Thoracic aorta (tissue), 2 donors: Measurements from ENCODE around the gene SLC9A7. TPM values are rescaled to one million over a fixed set of nuclear protein-coding genes. Genes with fewer than 3 reads are reported as not detected.

ENCODE experiments used
- ATAC-seq: fragments of 150-250 bp; one replicate; pipeline ENCODE4 v1.8.0; 2017; ENCODE audit warnings: low read depth; ENCODE audit not compliant: insufficient number of reproducible peaks, low FRiP score
- DNase-seq: peaks from one replicate; pipeline ENCODE4 v3.0.0-alpha.2; 2020; ENCODE audit warnings: low spot score
- H3K27ac ChIP-seq, 2 donors: fragments of 200-600 bp; sonication (generic); 1 replicate in 1 of 2; 2 replicates in 1 of 2; pipeline ENCODE4 v1.5.1; 2016; ENCODE audit warnings: mild to moderate bottlenecking in 2 of 2, moderate library complexity in 2 of 2
- H3K27me3 ChIP-seq: fragments of 200-600 bp; sonication (generic); replicated peaks from 2 replicates; pipeline ENCODE4 v1.6.0; 2016; ENCODE audit warnings: mild to moderate bottlenecking; ENCODE audit not compliant: insufficient read depth
- H3K36me3 ChIP-seq: fragments of 200-600 bp; sonication (generic); one replicate; pipeline ENCODE4 v1.5.1; 2016
- H3K4me1 ChIP-seq, 2 donors: fragments of 200-600 bp; sonication (generic); 1 replicate in 1 of 2; 2 replicates in 1 of 2; pipeline versions ENCODE4 v1.5.1 to v1.6.0; 2016; ENCODE audit warnings: low read depth in 2 of 2, mild to moderate bottlenecking in 1 of 2; ENCODE audit not compliant: control insufficient read depth in 1 of 2
- H3K4me3 ChIP-seq: fragments of 200-600 bp; sonication (generic); 2 replicates; pipeline ENCODE4 v1.5.1; 2016; ENCODE audit warnings: mild to moderate bottlenecking
- H3K9me3 ChIP-seq: fragments of 200-600 bp; sonication (generic); 2 replicates; pipeline ENCODE4 v1.5.1; 2016
- CTCF ChIP-seq: fragments of 200-600 bp; sonication (generic); IDR thresholded peaks from one replicate; pipeline ENCODE4 v1.5.1; 2019; ENCODE audit warnings: antibody characterized with exemption
- total RNA-seq, 2 donors: library from RNA; depleted of rRNA; stranded (reverse); fragments of >200 nt; gene quantifications; one replicate each; pipeline versions ENCODE4 v1.1.0 to v1.2.3, GENCODE V29; 2016

Gene SLC9A7
- total RNA-seq, 2 donors from 2014 or later, result 6.7 to 12.2 TPM

GRCh38 chrX:46630141-46630540, 128.8 kb downstream of the SLC9A7 start:
- H3K4me1 ChIP-seq, result peaks cover 0 to 8% of the 10 kb centered on the region in 2 donors
- H3K36me3 ChIP-seq, result no peaks in the 10 kb centered on the region
- no peak overlapping the region for H3K27ac ChIP-seq
- DNase-seq (no peak), ATAC-seq (no peak)
- no peak overlapping the region for H3K4me3 ChIP-seq
- TF ChIP-seq CTCF, result no peak
- no peaks in the 10 kb centered on the region for H3K27me3 ChIP-seq
- no peaks in the 10 kb centered on the region for H3K9me3 ChIP-seq

- DNase-seq, result peak; percentile 2
- Histone ChIP-seq H3K36me3 (no peaks in the 10 kb centered on the region), H3K27ac (peak overlapping the region in 1 of 2 donors; percentile 26), H3K27me3 (no peaks in the 10 kb centered on the region), H3K9me3 (no peaks in the 10 kb centered on the region), H3K4me3 (no peak overlapping the region), H3K4me1 (peaks cover 0 to 8% of the 10 kb centered on the region in 2 donors)
- ATAC-seq, result no peak
- no peak for TF ChIP-seq CTCF
Observed at GRCh38 chrX:46628460-46629371, 130.2 kb downstream of the SLC9A7 start.

GRCh38 chrX:46627711-46628419, 131.1 kb downstream of the SLC9A7 start:
- H3K9me3 ChIP-seq, result no peaks in the 10 kb centered on the region
- no peak for TF ChIP-seq CTCF
- no peaks in the 10 kb centered on the region for H3K36me3 ChIP-seq
- H3K4me1 ChIP-seq, result peaks cover 0 to 10% of the 10 kb centered on the region in 2 donors
- no peaks in the 10 kb centered on the region for H3K27me3 ChIP-seq
- no peak overlapping the region for H3K4me3 ChIP-seq
- H3K27ac ChIP-seq, result peak overlapping the region in 1 of 2 donors; percentile 26
- no peak for ATAC-seq
- DNase-seq, result no peak

- Histone ChIP-seq H3K4me3 (no peak overlapping the region), H3K27me3 (no peaks in the 10 kb centered on the region), H3K4me1 (peaks cover 0 to 18% of the 10 kb centered on the region in 2 donors), H3K9me3 (no peaks in the 10 kb centered on the region), H3K36me3 (no peaks in the 10 kb centered on the region), H3K27ac (no peak overlapping the region)
- ATAC-seq (no peak), DNase-seq (no peak)
- TF ChIP-seq CTCF, result no peak
Observed at GRCh38 chrX:46627062-46627461, 131.9 kb downstream of the SLC9A7 start.

- peaks cover 0 to 22% of the 10 kb centered on the region in 2 donors for H3K4me1 ChIP-seq
- H3K36me3 ChIP-seq, result no peaks in the 10 kb centered on the region
- ATAC-seq, result no peak
- no peak overlapping the region for H3K4me3 ChIP-seq
- no peaks in the 10 kb centered on the region for H3K9me3 ChIP-seq
- H3K27ac ChIP-seq, result no peak overlapping the region
- no peak for TF ChIP-seq CTCF
- DNase-seq, result no peak
- H3K27me3 ChIP-seq, result no peaks in the 10 kb centered on the region
Observed at GRCh38 chrX:46626566-46626965, 132.4 kb downstream of the SLC9A7 start.
